GM06990 (cell line): ENCODE data around the gene SPRED3.

ENCODE experiments used
- DNase-seq: peaks from one replicate; pipeline ENCODE4 v3.0.0-alpha.2; 2011; ENCODE audit not compliant: insufficient read length; ENCODE audit errors: extremely low read depth
- H3K27me3 ChIP-seq: replicated peaks from 2 replicates; pipeline ENCODE4 v1.6.0; 2011; ENCODE audit warnings: low read length; ENCODE audit not compliant: control insufficient read depth, insufficient read depth
- H3K36me3 ChIP-seq: 2 replicates; pipeline ENCODE4 v1.5.1; 2011; ENCODE audit warnings: low read length; ENCODE audit not compliant: control insufficient read depth, insufficient read depth
- H3K4me3 ChIP-seq: replicated peaks from 2 replicates; pipeline ENCODE4 v1.5.1; 2011; ENCODE audit warnings: low read depth, mild to moderate bottlenecking, control low read depth, low read length
- TF ChIP-seq, protein P1 (sequence below): IDR thresholded peaks from 2 replicates; pipeline ENCODE4 v1.5.1; 2011; ENCODE audit warnings: low read length, control low read depth, mild to moderate bottlenecking, inconsistent platforms; ENCODE audit not compliant: insufficient read depth, poor library complexity, severe bottlenecking

Gene SPRED3

GRCh38 chr19:38400361-38400760 lies 11.9 kb downstream of the SPRED3 start:
- H3K4me3 ChIP-seq: no peak overlapping the region
- no peak for DNase-seq
- no peaks in the 10 kb centered on the region for H3K36me3 ChIP-seq
- H3K27me3 ChIP-seq: no peaks in the 10 kb centered on the region; the same call in 1 of the 2 replicates
- TF ChIP-seq, protein P1, sequence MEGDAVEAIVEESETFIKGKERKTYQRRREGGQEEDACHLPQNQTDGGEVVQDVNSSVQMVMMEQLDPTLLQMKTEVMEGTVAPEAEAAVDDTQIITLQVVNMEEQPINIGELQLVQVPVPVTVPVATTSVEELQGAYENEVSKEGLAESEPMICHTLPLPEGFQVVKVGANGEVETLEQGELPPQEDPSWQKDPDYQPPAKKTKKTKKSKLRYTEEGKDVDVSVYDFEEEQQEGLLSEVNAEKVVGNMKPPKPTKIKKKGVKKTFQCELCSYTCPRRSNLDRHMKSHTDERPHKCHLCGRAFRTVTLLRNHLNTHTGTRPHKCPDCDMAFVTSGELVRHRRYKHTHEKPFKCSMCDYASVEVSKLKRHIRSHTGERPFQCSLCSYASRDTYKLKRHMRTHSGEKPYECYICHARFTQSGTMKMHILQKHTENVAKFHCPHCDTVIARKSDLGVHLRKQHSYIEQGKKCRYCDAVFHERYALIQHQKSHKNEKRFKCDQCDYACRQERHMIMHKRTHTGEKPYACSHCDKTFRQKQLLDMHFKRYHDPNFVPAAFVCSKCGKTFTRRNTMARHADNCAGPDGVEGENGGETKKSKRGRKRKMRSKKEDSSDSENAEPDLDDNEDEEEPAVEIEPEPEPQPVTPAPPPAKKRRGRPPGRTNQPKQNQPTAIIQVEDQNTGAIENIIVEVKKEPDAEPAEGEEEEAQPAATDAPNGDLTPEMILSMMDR: no peak

GRCh38 chr19:38401148-38401547 lies 12.7 kb downstream of the SPRED3 start:
- Histone ChIP-seq H3K4me3 (no peak overlapping the region), H3K27me3 (no peaks in the 10 kb centered on the region; the same call in 1 of the 2 replicates), H3K36me3 (no peaks in the 10 kb centered on the region)
- TF ChIP-seq, protein P1: no peak
- DNase-seq: no peak

- H3K27me3 ChIP-seq: no peaks in the 10 kb centered on the region
- TF ChIP-seq, protein P1: no peak
- DNase-seq: no peak
- peaks cover 3% of the 10 kb centered on the region for H3K36me3 ChIP-seq
- H3K4me3 ChIP-seq: peak overlapping the region; percentile 58
Observed at GRCh38 chr19:38402623-38402966, 14.1 kb downstream of the SPRED3 start.

DNA sequence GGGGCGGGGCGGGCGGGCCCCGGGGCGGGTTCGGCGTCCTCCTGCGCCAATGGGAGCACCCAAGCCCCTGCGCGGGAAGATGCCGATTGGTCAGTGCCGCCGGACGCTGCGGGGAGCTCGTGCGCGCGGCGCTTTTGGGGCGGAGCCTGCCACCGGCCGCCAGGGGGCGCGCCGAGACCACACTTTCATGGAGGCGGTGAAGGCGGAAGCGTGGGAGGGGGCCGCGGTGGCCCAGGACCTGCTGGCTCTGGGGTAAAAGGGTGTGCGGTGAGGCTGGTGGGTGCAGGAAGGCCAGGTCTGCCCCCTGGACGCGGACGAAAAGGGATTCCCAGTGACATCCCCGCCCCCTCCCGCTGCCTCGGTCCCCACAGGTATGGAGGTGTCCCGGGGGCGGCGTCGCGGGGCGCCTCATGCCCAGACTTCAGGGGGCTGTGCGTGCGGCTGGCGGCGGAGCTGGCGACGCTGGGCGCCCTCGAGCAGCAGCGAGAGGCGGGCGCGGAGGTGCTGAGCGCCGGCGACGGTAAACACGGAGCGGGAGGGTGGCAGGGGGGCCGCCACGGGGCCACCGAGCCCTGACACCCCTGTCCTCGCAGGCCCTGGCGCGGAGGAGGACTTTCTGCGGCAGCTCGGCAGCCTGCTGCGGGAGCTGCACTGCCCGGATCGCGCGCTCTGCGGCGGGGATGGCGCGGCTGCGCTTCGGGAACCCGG lies 14.6 kb downstream of the SPRED3 start, which contains the start of gene FAM98C:
TSS of gene FAM98C (plus strand) at position 127 of the 708 bp plus-strand sequence. CDS start at position 188, 61 bp downstream.
- H3K36me3 ChIP-seq: peaks cover 3% of the 10 kb centered on the region
- peak; percentile 98 for DNase-seq
- H3K4me3 ChIP-seq: peak within 1 kb of the TSS; percentile 67

DNA sequence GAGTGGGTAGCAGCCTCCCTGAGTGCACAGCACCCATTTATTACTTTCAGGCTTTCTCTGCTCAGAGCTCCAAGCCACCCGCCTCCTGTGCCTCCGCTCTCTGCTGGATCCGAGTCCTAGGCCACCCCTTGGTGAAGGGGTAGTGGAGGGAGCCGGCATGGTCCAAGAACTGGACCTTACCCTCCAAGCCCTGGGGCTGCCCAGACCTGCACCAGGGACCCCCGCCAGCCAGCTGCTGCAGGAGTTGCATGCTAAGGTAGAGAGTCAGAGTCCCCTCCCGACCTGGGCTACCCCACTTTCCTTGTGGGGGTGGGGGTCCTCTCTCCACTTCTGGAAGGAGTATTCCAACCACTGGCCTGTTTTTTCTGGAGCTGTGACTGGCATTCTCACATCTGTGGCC lies 16.4 kb downstream of the SPRED3 start:
- no peak overlapping the region for H3K4me3 ChIP-seq
- TF ChIP-seq, protein P1: no peak
- H3K36me3 ChIP-seq: peaks cover 3% of the 10 kb centered on the region
- no peak for DNase-seq
- no peaks in the 10 kb centered on the region for H3K27me3 ChIP-seq

More for the DNA sequence above, 14.6 kb downstream of the SPRED3 start, which contains the start of gene FAM98C:
- H3K27me3 ChIP-seq: no peaks in the 10 kb centered on the region
- TF ChIP-seq, protein P1: peak; percentile 64
